GM21528 (cell line): ENCODE measurements around the gene CXorf58.

ENCODE experiments used
- ATAC-seq: cut with Tn5 transposase; IDR thresholded peaks from one replicate; pipeline ENCODE4 v1.9.1; 2021; ENCODE audit warnings: mild to moderate bottlenecking, moderate library complexity; ENCODE audit not compliant: unreplicated experiment, low FRiP score

Gene CXorf58

DNA sequence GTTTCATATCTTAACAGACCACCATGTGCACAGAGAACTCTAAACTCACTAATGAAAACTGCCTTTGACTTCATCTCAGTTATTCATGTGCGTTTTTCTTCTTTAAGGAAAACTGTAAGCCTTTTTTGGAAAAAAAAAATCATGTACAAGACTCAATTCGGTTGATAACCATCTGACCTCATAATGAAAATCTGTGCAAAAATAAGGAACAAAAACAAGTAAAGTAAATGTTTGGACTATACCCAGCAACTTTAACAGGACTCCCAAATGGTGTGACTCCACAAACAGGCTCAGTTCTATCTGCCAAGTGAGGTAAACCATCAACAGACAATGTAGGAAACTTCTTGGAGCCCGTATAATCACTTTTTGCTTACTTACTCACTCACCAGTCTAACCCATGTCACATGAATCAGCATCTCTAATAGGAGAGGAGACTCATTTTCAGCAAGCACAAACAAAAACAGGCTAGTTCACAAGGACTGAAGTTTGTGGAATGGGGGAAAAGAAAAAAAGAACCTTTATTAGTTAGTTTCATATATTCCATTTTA, 9.3 kb upstream of the CXorf58 start:
- no peak for ATAC-seq

DNA sequence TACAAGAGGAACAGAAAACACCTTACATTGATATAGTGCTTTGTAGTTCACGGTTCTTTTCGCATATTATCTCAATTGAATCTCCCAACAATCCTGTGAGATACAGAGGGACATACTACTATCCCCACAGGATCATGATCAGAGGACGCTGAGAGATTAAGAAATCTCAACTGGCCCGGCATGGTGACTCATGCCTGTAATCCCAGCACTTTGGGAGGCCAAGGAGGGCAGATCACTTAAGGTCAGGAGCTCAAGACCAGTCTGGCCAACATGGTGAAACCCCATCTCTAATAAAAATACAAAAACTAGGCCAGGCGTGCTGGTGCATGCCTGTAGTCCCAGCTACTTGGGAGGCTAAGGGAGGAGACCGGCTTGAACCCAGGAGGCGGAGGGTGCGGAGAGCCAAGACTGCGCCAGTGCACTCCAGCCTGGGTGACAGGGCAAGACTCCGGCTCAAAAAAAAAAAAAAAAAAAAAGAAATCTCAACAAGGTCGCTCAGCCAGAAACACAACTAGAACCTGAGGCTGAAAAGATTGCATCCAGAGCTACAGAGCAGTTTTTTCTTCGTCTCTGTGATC, 7.5 kb upstream of the CXorf58 start:
- ATAC-seq: no peak

DNA sequence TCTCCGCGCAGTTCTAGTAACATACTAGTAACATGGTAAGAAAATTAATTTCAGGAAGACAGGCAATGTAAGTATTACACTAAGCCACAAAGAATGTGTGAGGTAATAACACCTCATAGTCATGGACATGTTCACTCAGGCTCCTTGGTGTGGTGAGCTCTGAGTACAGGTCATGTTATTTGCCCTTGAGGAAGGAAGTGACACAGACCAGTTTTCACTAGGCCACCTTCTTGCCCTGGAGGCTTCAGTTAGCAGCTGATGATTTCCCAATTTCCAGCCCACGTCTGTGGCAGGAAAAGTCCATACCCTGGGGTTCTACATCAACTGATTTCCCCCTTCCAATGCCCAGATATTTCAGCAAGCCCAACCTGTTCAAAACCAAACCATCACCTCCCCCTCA, 6.7 kb upstream of the CXorf58 start:
- ATAC-seq: no peak

GRCh38 chrX:23901805-23902204, 6.0 kb upstream of the CXorf58 start:
- peak; percentile 72 for ATAC-seq

- no peak for ATAC-seq
Observed at GRCh38 chrX:23902419-23902818, 5.4 kb upstream of the CXorf58 start.

GRCh38 chrX:23904096-23904495, 3.7 kb upstream of the CXorf58 start:
- ATAC-seq: no peak

DNA sequence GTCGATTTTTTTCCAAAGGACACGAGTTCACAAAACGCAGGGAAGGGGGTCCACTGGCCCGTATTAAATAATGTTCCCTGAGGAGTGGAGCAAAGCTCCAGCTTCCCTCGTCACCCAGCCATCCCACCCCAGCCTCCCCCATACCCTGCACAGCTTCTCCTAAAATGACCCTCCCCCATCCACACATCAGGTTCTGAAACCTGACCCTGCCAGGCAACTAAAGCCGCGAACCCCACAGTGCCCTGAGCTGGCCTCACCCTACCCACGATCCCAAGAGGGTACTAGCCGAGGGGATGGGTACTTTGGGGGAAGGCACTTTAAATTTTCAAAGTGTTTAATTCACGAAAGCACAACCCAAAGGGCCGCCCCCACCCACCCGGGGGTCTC, 702 bp upstream of the CXorf58 start:
- peak; percentile 9 for ATAC-seq

- no peak for ATAC-seq
Observed at GRCh38 chrX:23908219-23909004, 606 bp downstream of the CXorf58 start.

DNA sequence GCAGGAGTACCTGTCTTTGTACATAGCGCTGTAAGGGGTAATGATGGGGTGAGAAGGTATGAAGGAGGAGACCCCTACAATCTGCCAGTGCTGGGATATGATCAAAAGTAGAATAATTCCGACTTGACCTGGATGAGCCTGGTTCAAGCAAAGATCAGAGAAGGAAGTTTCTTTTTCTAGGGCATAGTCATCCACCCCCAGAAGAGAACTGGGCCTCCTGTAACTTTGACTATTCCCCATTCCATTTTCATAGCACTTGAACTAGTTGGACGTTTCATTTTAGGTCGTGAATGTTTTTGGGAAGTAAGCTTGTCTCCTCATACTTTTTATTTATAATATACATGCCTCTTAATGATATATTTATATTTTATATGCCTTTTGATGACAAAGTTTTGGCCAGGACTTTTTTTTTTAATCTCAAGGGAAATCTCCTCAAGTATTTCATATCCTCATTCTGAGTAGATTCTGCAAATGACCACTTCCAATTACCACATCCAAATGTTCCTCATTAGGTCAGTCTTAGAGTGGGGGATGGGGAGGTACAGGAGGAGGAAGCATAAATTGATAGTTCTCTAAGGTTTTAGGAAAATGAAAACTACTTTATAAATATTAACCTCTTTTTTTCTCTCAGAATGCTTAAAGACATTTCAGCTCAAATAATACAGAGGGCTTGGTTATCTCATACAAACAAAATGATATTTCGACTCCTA, 3.5 kb downstream of the CXorf58 start:
- ATAC-seq: no peak

DNA sequence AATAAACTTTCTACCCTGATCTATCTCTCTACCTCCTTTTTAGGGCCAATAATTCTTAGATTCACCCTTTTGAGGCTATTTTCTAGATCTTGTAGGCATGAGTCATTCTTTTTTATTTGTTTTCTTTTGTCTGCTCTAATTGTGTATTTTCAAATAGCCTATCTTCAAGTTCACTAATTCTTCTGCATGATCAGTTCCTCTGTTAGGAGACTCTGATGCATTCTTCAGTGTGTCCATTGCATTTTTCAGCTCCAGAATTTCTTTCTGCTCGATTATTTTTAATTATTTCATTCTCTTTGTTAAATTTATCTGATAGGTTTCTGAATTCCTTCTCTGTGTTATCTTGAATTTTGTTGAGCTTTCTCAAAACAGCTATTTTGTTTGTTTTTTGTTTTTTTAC, 11.3 kb downstream of the CXorf58 start:
- ATAC-seq: no peak

- no peak for ATAC-seq
Observed at GRCh38 chrX:23919706-23920320, 12.0 kb downstream of the CXorf58 start.

DNA sequence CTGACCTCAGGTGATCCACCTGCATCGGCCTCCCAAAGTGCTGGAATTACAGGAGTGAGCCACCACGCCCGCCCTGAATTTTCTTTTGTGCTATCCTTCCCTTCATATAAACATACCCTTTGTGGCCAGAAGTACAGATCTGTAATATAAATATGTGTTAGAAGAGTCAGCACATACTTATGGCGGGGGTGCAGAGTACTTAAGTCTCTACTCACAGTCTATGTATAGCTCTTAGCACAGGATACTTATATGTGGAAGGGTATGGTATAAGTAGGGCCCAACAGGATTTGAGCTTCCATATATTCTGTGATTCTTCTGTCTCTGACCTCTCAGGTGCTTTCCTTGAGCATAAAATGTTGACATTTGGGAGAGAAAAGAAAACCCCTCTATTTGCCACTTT, 18.2 kb downstream of the CXorf58 start:
- ATAC-seq: no peak

GRCh38 chrX:23930894-23931604, 23.2 kb downstream of the CXorf58 start:
- no peak for ATAC-seq

DNA sequence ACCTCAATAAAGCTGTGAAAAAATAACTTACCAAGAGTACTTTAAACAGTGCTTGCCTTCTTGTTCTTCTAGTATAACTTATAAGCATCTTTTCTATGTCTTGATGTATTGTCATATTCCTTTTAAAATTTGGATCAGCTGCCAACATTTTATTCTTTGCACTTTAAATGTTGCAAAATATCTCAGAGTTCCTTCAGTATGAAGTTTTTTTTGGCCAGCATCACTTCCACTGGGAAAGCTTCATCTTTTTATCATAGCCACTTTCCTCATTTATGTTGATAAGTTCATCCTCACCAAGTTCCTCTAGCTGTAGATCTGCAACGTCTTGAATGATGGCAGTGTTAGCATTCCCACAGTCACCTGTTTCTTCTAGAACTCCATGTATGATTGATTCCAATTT, 24.2 kb downstream of the CXorf58 start:
- ATAC-seq: no peak

DNA sequence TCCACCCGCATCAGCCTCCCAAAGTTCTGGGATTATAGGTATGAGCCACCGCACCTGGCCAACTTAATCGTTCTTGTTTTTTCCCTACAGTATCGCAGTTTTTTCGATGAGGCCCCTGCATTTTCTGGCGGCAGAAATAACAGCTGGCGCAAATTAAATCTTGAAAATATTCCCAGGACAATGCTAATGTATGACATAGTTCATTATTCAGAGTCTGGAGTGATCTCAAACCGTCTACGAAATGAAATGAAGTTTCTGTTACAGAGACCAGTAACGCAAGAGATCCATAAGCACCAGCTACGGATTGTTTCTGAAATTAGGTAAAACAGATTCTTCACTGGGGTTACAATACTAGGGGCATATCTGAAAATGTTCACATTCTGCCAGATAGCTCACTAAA, 27.3 kb downstream of the CXorf58 start:
- ATAC-seq: no peak

DNA sequence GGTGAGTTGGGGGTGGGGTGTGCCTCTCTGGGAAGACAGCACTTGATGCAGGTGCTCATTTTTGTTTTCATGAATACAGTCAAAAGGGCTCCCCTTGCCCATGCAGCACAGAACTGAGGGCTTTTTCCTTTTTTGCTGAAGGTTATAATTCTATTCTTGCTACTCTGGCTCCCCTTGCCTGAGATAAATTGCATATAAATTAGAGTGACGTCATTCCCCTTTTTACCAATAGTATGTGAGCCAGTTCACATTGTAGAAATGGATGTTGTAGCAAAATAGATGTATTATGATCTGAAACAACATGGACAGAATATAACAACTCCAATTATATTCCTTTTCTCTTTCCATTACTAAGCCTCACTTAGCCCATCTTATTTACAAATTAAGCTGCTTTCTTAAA, 28.4 kb downstream of the CXorf58 start:
- ATAC-seq: no peak

DNA sequence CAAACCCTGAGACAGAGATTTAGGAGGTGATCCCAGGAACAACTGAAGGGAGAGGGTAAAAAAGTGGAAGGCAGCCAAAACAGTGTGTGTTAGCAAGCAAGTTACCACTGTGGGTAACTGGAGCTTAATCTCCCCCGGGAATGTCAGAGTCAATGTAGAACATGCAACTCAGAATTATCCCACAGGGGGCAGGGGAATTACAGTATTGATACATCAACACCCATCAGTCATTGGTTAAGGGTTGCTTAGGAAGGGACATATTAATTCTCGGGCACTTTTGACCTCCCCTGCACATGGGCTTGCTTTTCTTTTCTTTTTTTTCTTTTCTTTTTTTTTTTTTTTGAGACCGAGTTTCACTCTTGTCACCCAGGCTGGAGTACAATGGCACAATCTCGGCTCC, 29.3 kb downstream of the CXorf58 start:
- ATAC-seq: no peak

DNA sequence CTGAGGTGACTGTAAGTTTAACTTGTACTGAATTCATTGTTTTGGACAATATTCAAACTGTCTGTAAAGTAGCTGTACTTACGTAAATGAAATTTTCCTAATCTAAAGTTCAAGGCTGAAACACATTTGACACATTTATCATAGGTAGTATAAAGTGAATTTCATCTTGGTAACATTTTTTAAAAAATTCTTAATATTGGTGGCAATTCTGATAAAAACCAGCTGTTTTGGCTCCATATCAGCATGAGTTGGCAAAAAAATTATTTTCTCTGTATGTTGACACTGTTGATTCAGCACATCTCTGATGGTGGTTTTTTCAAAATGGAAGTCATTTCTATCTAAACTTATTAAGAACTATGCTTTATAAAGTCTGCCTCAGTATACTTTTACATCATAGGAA, 30.9 kb downstream of the CXorf58 start:
- no peak for ATAC-seq

DNA sequence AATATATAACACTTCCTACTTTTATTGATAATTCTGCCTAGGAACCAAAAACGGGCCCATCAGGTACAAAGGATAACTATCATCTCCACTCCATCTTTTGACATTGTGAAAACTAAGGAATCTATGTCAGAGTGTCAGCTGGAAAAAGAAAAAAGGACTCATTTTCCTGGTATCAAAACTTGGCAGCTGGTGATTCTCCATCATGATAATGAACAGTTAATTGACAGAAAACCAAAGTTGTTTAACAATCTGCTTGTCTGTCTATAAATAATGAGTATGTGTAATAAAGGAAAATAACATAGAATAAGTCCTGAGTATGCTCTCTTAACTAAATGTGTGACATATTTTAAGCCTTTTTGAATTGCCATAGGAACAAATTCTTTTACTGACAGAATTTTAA, 31.4 kb downstream of the CXorf58 start:
- ATAC-seq: no peak

GRCh38 chrX:23944234-23944633, 36.4 kb downstream of the CXorf58 start:
- ATAC-seq: no peak
